K562 (cell line): ENCODE results near the gene ARMH1. TPM values are rescaled to one million over a fixed set of nuclear protein-coding genes. Genes with fewer than 3 reads are reported as not detected.
A peak's percentile ranks its signal among the peaks of the same experiment; 100 is the strongest.

Experiments
- ATAC-seq: fragments of 200-7000 bp; cut with Tn5 transposase; 3 replicates; pipeline ENCODE4 v1.9.1; 2020; ENCODE audit warnings: moderate library complexity
- BruUV-seq: library from RNA; stranded (reverse); fragments of 400-500 nt; replicated peaks from 2 replicates; lab custom pipeline; 2021; lab: Mats Ljungman, UMichigan
- CTCF ChIA-PET: fragments of 300-600 bp; formaldehyde crosslinking; extraction: SDS; loops from one replicate; lab custom pipeline; 2021; ENCODE audit warnings: low intra/inter-chr PET ratio; lab: Yijun Ruan, JAX
- POLR2A ChIA-PET: fragments of 300-600, 350-650 bp; sonication (Branson Sonifier 250); formaldehyde crosslinking; extraction: SDS; loops from one replicate; lab custom pipeline; 2021; ENCODE audit warnings: antibody characterized with exemption, inconsistent platforms; lab: Yijun Ruan, JAX
- DNase-seq, 4 experiments: peaks; one replicate each; pipeline versions ENCODE4 v3.0.0 to v3.0.0-alpha.2; 2011 to 2018; ENCODE audit warnings: low spot score in 3 of 4, mixed read lengths in 3 of 4; ENCODE audit errors: extremely low read depth in 1 of 4
- FAIRE-seq: peaks from 2 replicates; lab custom pipeline; 2011; peaks lifted over from hg19 to GRCh38; lab: Jason Lieb, UNC
- H2AFZ ChIP-seq: 2 replicates; pipeline ENCODE4 v1.6.0; 2011; ENCODE audit warnings: low read depth, low read length, control low read depth, inconsistent platforms
- H3K27ac ChIP-seq: fragments of 200-600 bp; 3 replicates; pipeline ENCODE4 v1.8.0; 2011; ENCODE audit warnings: low read depth, mild to moderate bottlenecking, control low read depth, inconsistent platforms, low read length, moderate library complexity, mixed read lengths; ENCODE audit errors: extremely low read depth
- H3K27me3 ChIP-seq, 2 experiments: fragments of 300-600 bp in 1 of 2; 2 replicates in 1 of 2; 3 replicates in 1 of 2; pipeline versions ENCODE4 v1.6.0 to v1.8.0; 2011; ENCODE audit warnings: inconsistent platforms in 2 of 2, low read length in 2 of 2, mild to moderate bottlenecking in 1 of 2, mixed read lengths in 1 of 2, moderate library complexity in 1 of 2; ENCODE audit not compliant: control insufficient read depth in 2 of 2, insufficient read depth in 2 of 2
- H3K36me3 ChIP-seq: fragments of 300-600 bp; 3 replicates; pipeline ENCODE4 v1.8.0; 2011; ENCODE audit warnings: mild to moderate bottlenecking, low read length, inconsistent platforms; ENCODE audit not compliant: control insufficient read depth, insufficient read depth
- H3K4me1 ChIP-seq, 2 experiments: fragments of 200-600 bp in 1 of 2; replicated peaks in 1 of 2; 2 replicates in 1 of 2; 3 replicates in 1 of 2; pipeline versions ENCODE4 v1.5.1 to v1.8.0; 2011; ENCODE audit warnings: inconsistent platforms in 2 of 2, low read length in 2 of 2, mild to moderate bottlenecking in 1 of 2, mixed read lengths in 1 of 2, moderate library complexity in 1 of 2; ENCODE audit not compliant: control insufficient read depth in 2 of 2, insufficient read depth in 2 of 2
- H3K4me2 ChIP-seq: 2 replicates; pipeline ENCODE4 v1.6.1; 2011; ENCODE audit warnings: low read length, control low read depth, inconsistent platforms, mixed read lengths; ENCODE audit not compliant: insufficient read depth
- H3K4me3 ChIP-seq: fragments of 200-600 bp; sonication (generic), shearing (Covaris generic); 2 replicates; pipeline ENCODE4 v1.5.1; 2016; ENCODE audit warnings: control low read depth, inconsistent platforms
- H3K79me2 ChIP-seq: fragments of 200-600 bp; 3 replicates; pipeline ENCODE4 v1.8.0; 2011; ENCODE audit warnings: low read length, inconsistent platforms; ENCODE audit not compliant: control insufficient read depth, insufficient read depth
- H3K9ac ChIP-seq, 2 experiments: 2 replicates each; pipeline versions ENCODE4 v1.6.0 to v1.6.1; 2011; ENCODE audit warnings: low read depth in 2 of 2, low read length in 2 of 2, control low read depth in 1 of 2, inconsistent platforms in 1 of 2, mild to moderate bottlenecking in 1 of 2, mixed read lengths in 1 of 2; ENCODE audit not compliant: insufficient read depth in 1 of 2
- H3K9me1 ChIP-seq: one replicate; pipeline ENCODE4 v1.6.0; 2011; ENCODE audit warnings: inconsistent platforms, mild to moderate bottlenecking, low read length, moderate library complexity; ENCODE audit not compliant: control insufficient read depth, insufficient read depth
- H3K9me3 ChIP-seq: replicated peaks from 2 replicates; pipeline ENCODE4 v1.5.1; 2011; ENCODE audit warnings: low read depth, low read length, inconsistent platforms; ENCODE audit not compliant: control insufficient read depth, insufficient read depth
- H4K20me1 ChIP-seq: replicated peaks from 2 replicates; pipeline ENCODE4 v1.6.1; 2011; ENCODE audit warnings: low read length, inconsistent platforms, mixed read lengths; ENCODE audit not compliant: control insufficient read depth, insufficient read depth
- ATF1 ChIP-seq, 2 experiments: fragments of 450-650 bp in 1 of 2; IDR thresholded peaks; 2 replicates each; pipeline ENCODE4 v1.6.1; 2016; ENCODE audit warnings: missing compliant biosample characterization in 1 of 2, missing genetic modification characterization in 1 of 2
- HEY1 ChIP-seq: fragments of 250-450 bp; sonication (Bioruptor Pico); IDR thresholded peaks from 2 replicates; pipeline ENCODE4 v1.5.0; 2020; ENCODE audit warnings: mild to moderate bottlenecking, moderate library complexity, borderline replicate concordance
- HSF4 ChIP-seq: fragments of 250-450 bp; sonication (Bioruptor Pico); IDR thresholded peaks from 2 replicates; pipeline ENCODE4 v2.1.2; 2022; ENCODE audit warnings: mild to moderate bottlenecking, moderate library complexity, borderline replicate concordance
- NBN ChIP-seq: fragments of 450-650 bp; IDR thresholded peaks from 2 replicates; pipeline ENCODE4 v1.6.1; 2016; ENCODE audit warnings: low read depth, mild to moderate bottlenecking
- PML ChIP-seq: IDR thresholded peaks from 2 replicates; pipeline ENCODE4 v1.6.1; 2012; ENCODE audit warnings: low read length, inconsistent platforms
- PURB ChIP-seq: sonication (generic); formaldehyde crosslinking; IDR thresholded peaks from 2 replicates; pipeline ENCODE4 v1.9.0; 2021; ENCODE audit warnings: low read depth, mild to moderate bottlenecking, missing genetic modification reagents
- STAG1 ChIP-seq: sonication (generic); formaldehyde crosslinking; IDR thresholded peaks from 2 replicates; pipeline ENCODE4 v1.5.0; 2020; ENCODE audit warnings: missing genetic modification reagents, borderline replicate concordance
- TCF3 ChIP-seq: sonication (generic); formaldehyde crosslinking; IDR thresholded peaks from 2 replicates; pipeline ENCODE4 v1.4.0; 2020; ENCODE audit warnings: mild to moderate bottlenecking, missing genetic modification reagents
- TFAM ChIP-seq: fragments of 250-450 bp; sonication (Bioruptor Pico); conservative IDR thresholded peaks from 2 replicates; pipeline ENCODE4 v1.5.0; 2021; ENCODE audit warnings: mild to moderate bottlenecking, moderate library complexity
- ZKSCAN3 ChIP-seq: fragments of 250-450 bp; sonication (Bioruptor Pico); IDR thresholded peaks from 2 replicates; pipeline ENCODE4 v1.4.0; 2020
- ZMIZ1 ChIP-seq, 2 experiments: fragments of 150-350 bp in 1 of 2; IDR thresholded peaks; 2 replicates each; pipeline ENCODE4 v1.6.1; 2012 to 2016; ENCODE audit warnings: low read depth in 2 of 2, low read length in 2 of 2, mild to moderate bottlenecking in 1 of 2, moderate library complexity in 1 of 2
- ZNF431 ChIP-seq: sonication (generic); formaldehyde crosslinking; IDR thresholded peaks from 2 replicates; pipeline ENCODE4 v1.8.0; 2022; ENCODE audit warnings: mild to moderate bottlenecking, missing genetic modification reagents
- WGBS: fragments of 100-300 bp; shearing (Covaris generic); methylation state at CpG from one replicate; pipeline ENCODE4 v1.1.6; 2016; ENCODE audit warnings: low coverage, mixed read lengths; ENCODE audit not compliant: insufficient coverage; ENCODE audit errors: missing lambda C conversion rate; 5-methylcytosine and 5-hydroxymethylcytosine counted together
- in situ Hi-C: fragments of 300-500 bp; cut with MboI; formaldehyde crosslinking; loops from 4 replicates; pipeline ENCODE4 v1.15.0; 2018; ENCODE audit warnings: inconsistent platforms, mixed read lengths
- intact Hi-C: fragments of 100-400 bp; cut with micrococcal nuclease; formaldehyde crosslinking; loops from 2 replicates; pipeline ENCODE4 v1.14.2; 2022
- polyA plus RNA-seq, 8 experiments: library from polyadenylated mRNA; depleted of rRNA in 4 of 8; stranded (reverse) in 5 of 8; unstranded in 3 of 8; fragments of >200 nt; fragmentation: Nextera tagmentation in 2 of 8; fragmentation: Illumina TruSeq in 1 of 8; extraction: Ambion mirVana in 2 of 8; extraction: Trizol in 1 of 8; gene quantifications; 2 replicates each; pipeline versions ENCODE4 v1.2.1 to v1.2.3, GENCODE V29; 2011 to 2014; ENCODE audit warnings: inconsistent platforms in 1 of 8, missing spikeins in 1 of 8
- total RNA-seq, 7 experiments: library from RNA; depleted of rRNA in 6 of 7; stranded (reverse); fragments of >200 nt in 6 of 7; fragmentation: Illumina TruSeq in 2 of 7; extraction: Trizol in 2 of 7; gene quantifications; 2 replicates each; pipeline versions ENCODE4 v1.2.1 to v1.2.3, GENCODE V29; 2011 to 2021; ENCODE audit warnings: low replicate concordance in 1 of 7
- TF ChIP-seq, protein P1 (sequence below): fragments of 250-450 bp; sonication (Bioruptor Pico); IDR thresholded peaks from 2 replicates; pipeline ENCODE4 v1.4.0; 2020; ENCODE audit warnings: mild to moderate bottlenecking, moderate library complexity
- TF ChIP-seq, protein P2 (sequence below): fragments of 450-650 bp; formaldehyde crosslinking; IDR thresholded peaks from 2 replicates; pipeline ENCODE4 v1.4.0; 2020; ENCODE audit warnings: mild to moderate bottlenecking, moderate library complexity
- TF ChIP-seq, protein P3 (sequence below): fragments of 450-650 bp; conservative IDR thresholded peaks from 2 replicates; pipeline ENCODE4 v1.6.1; 2016; ENCODE audit warnings: missing genetic modification characterization, low read depth, mild to moderate bottlenecking, missing compliant biosample characterization, moderate library complexity

ARMH1 gene
- total and polyA plus RNA-seq, 9 of the 15 experiments (the other 6 are each of a cell fraction or from before 2014, with no cell fraction given): 0.41 TPM; not detected in 8

DNA sequence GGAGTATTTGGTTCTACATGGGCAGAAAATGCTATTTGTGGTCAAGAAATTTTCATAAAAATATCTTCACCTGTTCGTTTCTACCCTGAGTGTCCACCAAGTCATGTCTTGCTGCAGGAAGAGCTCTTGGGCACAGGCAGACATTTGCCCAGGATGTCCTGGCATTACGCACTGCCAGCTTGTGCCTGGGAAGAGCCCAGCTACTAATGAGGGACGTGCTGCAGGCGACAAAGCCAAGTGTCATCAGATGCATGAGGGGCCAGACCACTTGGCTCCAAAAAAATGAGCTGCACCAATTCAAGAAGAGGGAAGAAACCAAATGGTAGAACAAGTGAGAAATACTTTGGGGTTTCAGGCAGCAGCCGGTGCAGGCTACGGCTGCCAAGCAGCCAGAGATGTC lies 43.6 kb downstream of the ARMH1 start:
- DNase-seq (no peak), FAIRE-seq (no peak), ATAC-seq (no peak)
- no TSS peak for BruUV-seq
- 41% methylated on average over 6 of the region's 6 CpGs for WGBS
- peaks cover 8 to 15% of the 10 kb centered on the region in 2 experiments; a peak in 4 of 5 replicates for H3K27me3 ChIP-seq
- no peaks in the 10 kb centered on the region for H3K36me3 ChIP-seq
- CTCF ChIA-PET: interaction anchor here (0.7 kb wide), 1 partner anchor 792 kb away, joined by 3 read pairs; no protein-coding TSS in a partner anchor
- no peak overlapping the region for H2AFZ ChIP-seq
- no peaks in the 10 kb centered on the region for H3K9me3 ChIP-seq
- H4K20me1 ChIP-seq: 0 out of 2 replicates have a peak, but pooled peaks cover 3% of the 10 kb centered on the region
- intact Hi-C loops: no loop called here
- H3K4me1 ChIP-seq: peaks cover 6 to 20% of the 10 kb centered on the region in 2 experiments
- no peak overlapping the region for H3K27ac ChIP-seq
- no peak overlapping the region for H3K4me3 ChIP-seq
- no peak overlapping the region for H3K4me2 ChIP-seq
- H3K9me1 ChIP-seq: no peaks in the 10 kb centered on the region
- POLR2A ChIA-PET: interaction anchor here (0.6 to 9.1 kb wide), 7 partner anchors 12 to 798 kb away, joined by 3 to 328 read pairs (median 3); partner anchors contain the start of gene RNU5D-1
- H3K9ac ChIP-seq: 0 out of 4 replicates have a peak overlapping the region, but pooled peaks of 1 of the 2 experiments have one; percentile 12
- H3K79me2 ChIP-seq: no peaks in the 10 kb centered on the region
- in situ Hi-C loops: no loop called here
- TF ChIP-seq, protein P1, sequence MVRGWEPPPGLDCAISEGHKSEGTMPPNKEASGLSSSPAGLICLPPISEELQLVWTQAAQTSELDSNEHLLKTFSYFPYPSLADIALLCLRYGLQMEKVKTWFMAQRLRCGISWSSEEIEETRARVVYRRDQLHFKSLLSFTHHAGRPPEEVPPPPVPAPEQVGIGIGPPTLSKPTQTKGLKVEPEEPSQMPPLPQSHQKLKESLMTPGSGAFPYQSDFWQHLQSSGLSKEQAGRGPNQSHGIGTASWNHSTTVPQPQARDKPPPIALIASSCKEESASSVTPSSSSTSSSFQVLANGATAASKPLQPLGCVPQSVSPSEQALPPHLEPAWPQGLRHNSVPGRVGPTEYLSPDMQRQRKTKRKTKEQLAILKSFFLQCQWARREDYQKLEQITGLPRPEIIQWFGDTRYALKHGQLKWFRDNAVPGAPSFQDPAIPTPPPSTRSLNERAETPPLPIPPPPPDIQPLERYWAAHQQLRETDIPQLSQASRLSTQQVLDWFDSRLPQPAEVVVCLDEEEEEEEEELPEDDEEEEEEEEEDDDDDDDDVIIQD (CRISPR knock-in tag): no peak
- TF ChIP-seq PML (no peak), ZKSCAN3 (CRISPR knock-in tag) (no peak), TFAM (no peak), ATF1 (CRISPR knock-in tag; IDR thresholded peaks at IDR 0.05) (no peak), ATF1 (tag; IDR thresholded peaks at IDR 0.05) (no peak), NBN (no peak), PURB (CRISPR knock-in tag) (no peak), ZNF431 (CRISPR knock-in tag) (no peak), HEY1 (CRISPR knock-in tag) (no peak), TCF3 (CRISPR knock-in tag) (no peak), STAG1 (CRISPR knock-in tag) (no peak), ZMIZ1 (IDR thresholded peaks at IDR 0.05; ENCODE audit: low read depth in 2 of 2, low read length in 2 of 2) (no peak), HSF4 (no peak)
- TF ChIP-seq, protein P2, sequence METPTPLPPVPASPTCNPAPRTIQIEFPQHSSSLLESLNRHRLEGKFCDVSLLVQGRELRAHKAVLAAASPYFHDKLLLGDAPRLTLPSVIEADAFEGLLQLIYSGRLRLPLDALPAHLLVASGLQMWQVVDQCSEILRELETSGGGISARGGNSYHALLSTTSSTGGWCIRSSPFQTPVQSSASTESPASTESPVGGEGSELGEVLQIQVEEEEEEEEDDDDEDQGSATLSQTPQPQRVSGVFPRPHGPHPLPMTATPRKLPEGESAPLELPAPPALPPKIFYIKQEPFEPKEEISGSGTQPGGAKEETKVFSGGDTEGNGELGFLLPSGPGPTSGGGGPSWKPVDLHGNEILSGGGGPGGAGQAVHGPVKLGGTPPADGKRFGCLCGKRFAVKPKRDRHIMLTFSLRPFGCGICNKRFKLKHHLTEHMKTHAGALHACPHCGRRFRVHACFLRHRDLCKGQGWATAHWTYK (CRISPR knock-in tag): no peak
- TF ChIP-seq, protein P3, sequence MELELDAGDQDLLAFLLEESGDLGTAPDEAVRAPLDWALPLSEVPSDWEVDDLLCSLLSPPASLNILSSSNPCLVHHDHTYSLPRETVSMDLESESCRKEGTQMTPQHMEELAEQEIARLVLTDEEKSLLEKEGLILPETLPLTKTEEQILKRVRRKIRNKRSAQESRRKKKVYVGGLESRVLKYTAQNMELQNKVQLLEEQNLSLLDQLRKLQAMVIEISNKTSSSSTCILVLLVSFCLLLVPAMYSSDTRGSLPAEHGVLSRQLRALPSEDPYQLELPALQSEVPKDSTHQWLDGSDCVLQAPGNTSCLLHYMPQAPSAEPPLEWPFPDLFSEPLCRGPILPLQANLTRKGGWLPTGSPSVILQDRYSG (tag): no peak
